VCaP (cell line): Measurements from ENCODE around the gene IFI30.

Experiments used
- H3K27ac ChIP-seq: fragments of 450-650 bp; 2 replicates; pipeline ENCODE4 v1.5.1; 2017
- TF ChIP-seq, protein P1 (sequence below): fragments of 450-650 bp; conservative IDR thresholded peaks from 2 replicates; pipeline ENCODE4 v1.5.1; 2017; ENCODE audit warnings: mild to moderate bottlenecking, moderate library complexity

IFI30 gene

DNA sequence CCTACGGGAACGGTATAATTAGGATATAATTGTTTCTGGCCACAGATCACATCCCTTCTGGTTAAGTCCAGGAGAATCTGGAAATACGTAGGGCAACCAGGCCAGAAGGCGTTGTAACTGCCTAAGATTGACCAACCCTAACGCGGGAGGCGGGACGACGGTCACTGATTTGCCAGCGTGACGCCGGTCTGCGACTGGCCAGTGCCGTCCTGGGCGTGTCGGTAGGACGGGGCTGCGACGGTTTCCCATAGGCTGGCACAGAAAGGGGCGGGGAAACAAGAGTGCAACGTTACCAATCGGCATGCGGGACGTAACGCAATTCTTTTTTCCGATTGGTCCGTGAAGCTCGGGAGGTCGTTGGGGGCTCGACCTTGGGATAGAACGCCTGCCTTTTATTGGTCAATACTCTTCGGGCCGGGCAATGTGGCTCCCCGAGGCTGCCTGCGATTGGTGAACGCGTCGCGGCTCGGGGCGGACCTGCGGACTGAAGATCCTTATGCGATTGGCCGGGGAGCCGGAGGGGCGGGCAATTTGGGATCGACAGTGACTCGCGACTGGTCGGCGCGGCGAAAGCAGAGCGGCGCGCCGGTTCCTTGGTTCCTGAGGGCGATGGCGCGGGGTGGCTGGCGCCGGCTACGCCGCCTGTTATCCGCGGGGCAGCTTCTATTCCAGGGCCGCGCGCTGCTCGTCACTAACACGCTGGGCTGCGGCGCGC, 19.2 kb downstream of the IFI30 start, which contains the start of gene MPV17L2:
Gene MPV17L2 (plus strand): TSS at position 546 of the 715 bp plus-strand sequence. CDS start 64 bp downstream, at position 610.
- TF ChIP-seq, protein P1, sequence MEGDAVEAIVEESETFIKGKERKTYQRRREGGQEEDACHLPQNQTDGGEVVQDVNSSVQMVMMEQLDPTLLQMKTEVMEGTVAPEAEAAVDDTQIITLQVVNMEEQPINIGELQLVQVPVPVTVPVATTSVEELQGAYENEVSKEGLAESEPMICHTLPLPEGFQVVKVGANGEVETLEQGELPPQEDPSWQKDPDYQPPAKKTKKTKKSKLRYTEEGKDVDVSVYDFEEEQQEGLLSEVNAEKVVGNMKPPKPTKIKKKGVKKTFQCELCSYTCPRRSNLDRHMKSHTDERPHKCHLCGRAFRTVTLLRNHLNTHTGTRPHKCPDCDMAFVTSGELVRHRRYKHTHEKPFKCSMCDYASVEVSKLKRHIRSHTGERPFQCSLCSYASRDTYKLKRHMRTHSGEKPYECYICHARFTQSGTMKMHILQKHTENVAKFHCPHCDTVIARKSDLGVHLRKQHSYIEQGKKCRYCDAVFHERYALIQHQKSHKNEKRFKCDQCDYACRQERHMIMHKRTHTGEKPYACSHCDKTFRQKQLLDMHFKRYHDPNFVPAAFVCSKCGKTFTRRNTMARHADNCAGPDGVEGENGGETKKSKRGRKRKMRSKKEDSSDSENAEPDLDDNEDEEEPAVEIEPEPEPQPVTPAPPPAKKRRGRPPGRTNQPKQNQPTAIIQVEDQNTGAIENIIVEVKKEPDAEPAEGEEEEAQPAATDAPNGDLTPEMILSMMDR = no peak
- H3K27ac ChIP-seq = peak within 1 kb of the TSS; percentile 90

DNA sequence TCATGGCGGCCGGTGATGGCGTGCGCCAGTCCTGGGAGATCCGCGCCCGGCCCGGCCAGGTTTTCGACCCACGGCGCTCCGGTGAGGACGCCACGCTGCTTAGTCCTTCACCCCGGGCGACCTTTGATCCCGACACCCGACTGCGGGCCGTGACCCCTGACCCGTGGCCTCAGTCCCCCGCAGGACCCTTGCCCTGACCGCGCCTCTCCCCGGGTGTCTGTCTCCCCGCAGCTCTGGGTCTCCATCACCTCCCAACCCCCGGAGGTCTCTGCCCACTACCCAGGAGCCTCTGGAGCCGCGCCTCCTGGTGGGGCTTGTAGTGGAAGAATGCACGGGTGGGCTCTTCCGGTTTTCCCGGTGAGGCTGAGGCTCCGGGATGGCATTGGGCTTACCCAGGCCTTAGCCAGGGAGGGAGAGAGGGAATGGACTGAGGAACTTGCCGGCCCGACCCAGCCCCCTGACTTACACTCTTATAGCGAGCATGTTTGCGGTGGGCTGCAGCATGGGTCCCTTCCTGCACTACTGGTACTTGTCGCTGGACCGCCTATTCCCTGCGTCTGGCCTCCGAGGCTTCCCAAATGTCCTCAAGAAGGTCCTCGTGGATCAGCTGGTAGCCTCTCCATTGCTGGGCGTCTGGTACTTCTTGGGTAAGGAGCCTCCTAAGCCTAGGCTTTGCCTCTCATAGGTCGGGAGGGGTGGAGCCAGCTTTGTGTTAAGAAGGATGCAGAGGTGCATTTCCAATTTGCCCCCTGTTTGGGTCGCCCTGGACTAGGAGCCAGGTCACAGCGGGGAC, 20.0 kb downstream of the IFI30 start:
- H3K27ac ChIP-seq = peak overlapping the region; percentile 90
- TF ChIP-seq, protein P1 = no peak

DNA sequence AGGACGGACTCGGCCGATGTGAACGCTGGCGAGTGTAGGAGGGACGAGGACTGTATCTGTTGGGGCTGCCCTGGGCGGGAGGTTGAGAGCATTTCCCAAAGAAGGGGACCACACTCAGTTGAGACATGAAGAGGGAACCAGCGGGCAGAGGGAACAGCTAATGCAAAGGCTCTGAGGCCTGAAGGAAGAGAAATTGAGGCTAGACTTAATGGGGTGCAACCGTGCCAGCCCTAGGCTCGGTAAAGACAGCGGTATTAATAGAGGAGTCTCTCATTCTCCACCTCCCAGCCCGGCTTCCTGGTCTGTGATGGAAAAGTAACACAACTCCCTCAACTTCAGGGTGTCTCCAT, 20.5 kb downstream of the IFI30 start:
- TF ChIP-seq, protein P1 = no peak
- peak overlapping the region; percentile 90; the same call in 1 of the 2 replicates for H3K27ac ChIP-seq

DNA sequence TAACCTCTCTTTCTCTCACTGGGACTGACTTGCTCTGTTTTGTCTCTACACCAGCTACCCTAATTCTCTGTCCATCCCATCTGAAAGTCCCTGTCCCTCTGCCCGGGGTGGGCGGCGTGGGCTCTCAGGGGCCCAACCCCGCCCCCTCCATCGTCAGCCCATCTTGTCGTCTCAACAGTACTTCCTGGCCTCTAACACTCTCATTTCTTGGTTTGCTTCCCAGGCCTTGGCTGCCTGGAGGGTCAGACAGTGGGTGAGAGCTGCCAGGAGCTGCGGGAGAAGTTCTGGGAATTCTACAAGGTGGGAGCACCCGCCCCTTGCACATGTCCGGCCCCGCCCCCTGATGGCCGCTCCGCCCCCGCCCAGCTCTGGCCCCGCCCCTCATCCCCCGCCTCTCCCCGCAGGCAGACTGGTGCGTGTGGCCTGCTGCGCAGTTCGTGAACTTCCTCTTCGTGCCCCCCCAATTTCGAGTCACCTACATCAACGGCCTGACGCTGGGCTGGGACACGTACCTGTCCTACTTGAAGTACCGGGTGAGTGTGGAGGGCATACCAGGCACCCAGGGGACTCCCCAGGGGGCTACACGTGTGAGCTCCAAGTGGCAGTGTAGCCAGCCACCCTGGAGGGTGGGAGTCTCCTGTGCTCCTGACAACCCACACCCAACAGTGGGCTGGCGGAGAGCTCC, 21.1 kb downstream of the IFI30 start:
- TF ChIP-seq, protein P1 = no peak
- peak overlapping the region; percentile 15; the same call in 1 of the 2 replicates for H3K27ac ChIP-seq

DNA sequence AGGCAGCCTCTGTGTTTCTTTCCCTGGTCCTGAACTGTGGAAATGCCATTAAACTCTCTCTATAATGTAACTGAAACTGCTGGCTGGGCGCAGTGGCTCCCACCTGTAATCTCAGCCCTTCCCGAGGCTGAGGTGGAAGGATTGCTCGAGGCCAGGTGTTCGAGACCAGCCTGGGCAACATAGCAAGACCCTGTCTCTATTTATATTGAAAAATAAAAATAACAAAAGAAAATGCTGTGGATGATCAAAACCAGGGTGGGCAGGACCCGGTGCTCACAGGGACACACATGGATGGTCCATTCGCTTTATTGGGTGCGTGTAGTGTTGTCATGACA, 22.9 kb downstream of the IFI30 start:
- no peak overlapping the region for H3K27ac ChIP-seq
- TF ChIP-seq, protein P1 = no peak

DNA sequence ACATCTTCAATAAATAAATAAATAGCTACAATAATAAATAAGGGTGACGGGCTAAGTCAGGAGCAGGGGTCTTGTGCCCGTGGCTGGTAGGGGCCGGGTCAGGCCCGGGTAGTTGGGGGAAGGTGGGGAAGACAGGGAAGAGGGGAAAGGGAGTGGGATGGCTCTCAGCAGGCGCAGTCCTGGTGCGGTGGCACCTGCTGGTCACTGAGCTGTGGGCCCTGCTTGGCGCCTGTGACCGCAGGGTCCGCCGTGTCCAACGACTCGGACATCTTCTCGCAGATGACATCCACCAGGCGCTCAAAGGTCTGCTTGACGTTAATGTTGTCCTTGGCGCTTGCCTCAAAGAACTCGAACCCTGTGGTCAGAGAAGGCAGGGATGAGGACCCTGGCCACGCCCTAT, 23.7 kb downstream of the IFI30 start:
- TF ChIP-seq, protein P1 = no peak
- no peak overlapping the region for H3K27ac ChIP-seq

DNA sequence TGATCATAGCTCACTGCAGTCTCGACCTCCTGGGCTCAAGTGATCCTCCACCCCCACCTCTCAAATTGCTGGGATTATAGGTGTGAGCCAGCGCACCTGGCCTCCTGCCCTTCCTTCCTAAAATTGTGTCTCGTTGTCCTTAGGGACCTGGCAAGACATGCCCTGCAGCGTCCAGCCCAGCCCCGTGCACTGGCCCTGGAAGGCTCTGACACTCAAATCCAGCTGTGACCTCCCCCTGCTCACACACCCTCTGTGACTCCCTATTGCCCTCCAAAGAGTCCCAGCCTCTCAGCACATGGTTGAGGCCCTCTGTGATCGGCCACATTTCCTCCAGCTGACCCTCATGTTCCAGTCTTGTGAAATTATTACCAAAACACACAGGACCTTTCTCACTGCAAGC, 24.3 kb downstream of the IFI30 start:
- no peak overlapping the region for H3K27ac ChIP-seq
- TF ChIP-seq, protein P1 = no peak
